HG02884 (cell line): ENCODE measurements around the gene BCHE.

ENCODE experiments used
- ATAC-seq: cut with Tn5 transposase; IDR thresholded peaks from one replicate; pipeline ENCODE4 v1.9.1; 2021; ENCODE audit warnings: mild to moderate bottlenecking, moderate library complexity; ENCODE audit not compliant: unreplicated experiment

Gene BCHE

GRCh38 chr3:165754219-165755007 is 82.8 kb downstream of the BCHE start:
- ATAC-seq: no peak

DNA sequence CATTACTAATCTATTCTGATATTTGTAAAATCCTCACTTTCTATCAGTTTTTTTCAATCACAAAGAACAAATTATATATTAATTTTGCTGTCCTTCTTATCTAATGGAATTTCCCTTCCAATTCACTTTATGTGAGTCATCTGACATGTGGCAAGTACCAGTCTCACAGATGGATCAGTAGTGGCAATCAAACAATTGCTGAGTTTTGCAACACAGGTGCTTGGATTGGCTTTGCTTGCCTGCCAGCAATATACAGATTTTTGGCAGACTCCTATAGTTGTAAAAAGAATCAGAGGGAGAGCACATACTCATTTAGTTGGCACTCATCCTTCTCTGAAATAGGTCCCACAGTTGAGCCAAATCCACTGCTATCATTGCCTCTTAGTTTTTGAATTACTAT is 83.7 kb downstream of the BCHE start:
- ATAC-seq: no peak

DNA sequence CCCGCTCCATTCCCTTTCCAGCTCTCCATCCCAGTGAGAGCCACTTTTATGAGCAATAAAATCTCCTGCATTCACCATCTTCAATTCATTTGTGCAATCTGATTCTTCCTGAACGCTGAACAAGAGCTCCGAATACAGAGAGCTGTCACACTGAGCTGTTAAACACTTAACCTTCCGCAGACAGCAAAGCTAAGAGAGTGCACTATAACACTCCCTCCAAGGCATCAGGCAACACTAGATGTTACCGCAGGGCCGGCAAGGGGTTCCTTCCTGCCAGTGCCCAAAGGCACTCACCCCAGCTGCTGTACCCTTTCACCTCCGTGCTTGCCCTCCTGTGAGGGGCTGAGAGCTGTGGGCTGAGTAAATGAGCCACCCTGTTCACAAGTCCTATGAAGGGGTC is 85.6 kb downstream of the BCHE start:
- no peak for ATAC-seq

DNA sequence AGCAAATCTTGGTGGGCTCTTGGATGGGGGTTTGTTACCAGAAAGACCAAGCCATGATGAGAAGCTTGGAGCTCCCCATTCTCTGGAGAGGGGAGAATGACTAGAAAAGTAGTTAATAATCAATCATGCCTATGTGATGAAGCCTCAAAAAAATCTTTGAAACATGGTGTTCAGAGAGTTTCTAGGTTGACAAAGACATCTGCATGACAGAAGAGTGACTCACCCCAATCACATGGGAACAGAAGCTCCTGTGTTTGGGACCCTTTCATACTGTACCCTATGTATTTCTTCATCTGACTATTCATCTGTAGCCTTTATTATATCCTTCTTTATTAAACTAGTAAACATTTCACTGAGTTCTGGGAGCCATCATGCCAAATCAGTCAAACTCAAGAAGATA is 87.4 kb downstream of the BCHE start:
- ATAC-seq: no peak

DNA sequence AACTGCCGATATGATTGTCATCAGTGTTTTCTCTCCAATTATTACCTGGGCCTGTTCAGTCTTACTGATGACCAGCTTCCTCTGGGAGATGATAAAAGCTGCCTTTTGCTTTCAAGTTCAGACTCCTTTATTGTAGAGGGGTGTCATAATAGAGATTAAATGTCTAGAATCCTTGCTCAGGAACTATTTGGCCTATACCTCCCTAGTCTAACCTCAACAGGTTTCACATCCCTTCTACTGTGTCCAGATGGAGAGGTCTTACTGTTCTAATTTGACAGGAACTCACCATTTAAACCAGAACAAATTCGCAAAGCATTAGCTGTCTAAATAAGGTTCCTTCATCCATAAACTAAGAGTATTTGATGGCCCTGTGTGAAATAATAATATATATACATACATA is 88.0 kb downstream of the BCHE start:
- ATAC-seq: no peak

DNA sequence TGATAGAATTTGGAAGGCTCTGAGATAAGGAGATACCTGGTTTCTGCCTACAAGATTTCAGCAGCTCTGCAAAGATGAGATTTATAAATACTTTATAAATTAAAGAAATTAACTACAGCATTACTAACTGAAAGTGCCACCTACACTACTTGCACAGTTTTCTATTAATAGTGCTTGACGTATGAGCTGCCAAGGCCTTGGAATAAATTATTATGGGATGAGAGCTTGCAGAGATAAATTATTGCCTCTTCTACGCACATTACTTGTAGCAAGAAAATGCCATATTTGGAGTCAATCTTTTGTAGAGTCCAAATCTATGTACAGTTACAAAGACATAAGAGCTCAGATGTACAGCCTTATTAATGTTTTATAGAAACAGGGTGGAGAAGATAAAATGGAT is 89.1 kb downstream of the BCHE start:
- no peak for ATAC-seq

DNA sequence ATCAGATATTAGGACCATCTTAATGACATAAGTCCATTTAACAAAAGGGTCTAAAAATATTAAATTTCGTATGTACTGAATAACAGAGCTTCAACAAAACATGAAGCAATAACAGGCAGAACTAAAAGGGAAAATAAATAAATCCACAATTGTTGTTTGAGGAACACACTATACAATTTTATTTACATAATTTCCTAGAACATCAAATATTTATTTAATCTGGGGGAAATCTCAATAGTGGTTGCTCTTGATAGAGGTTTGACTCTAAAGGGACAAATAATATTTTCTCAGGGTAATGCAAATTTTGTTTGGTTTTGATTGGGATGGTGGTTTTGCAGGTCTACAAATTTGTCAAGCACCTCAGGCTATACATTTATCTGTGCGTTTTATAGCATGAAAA is 90.3 kb downstream of the BCHE start:
- no peak for ATAC-seq

- ATAC-seq: no peak
Observed at GRCh38 chr3:165744025-165744424, 93.2 kb downstream of the BCHE start.

GRCh38 chr3:165742351-165742750 is 94.9 kb downstream of the BCHE start:
- no peak for ATAC-seq

DNA sequence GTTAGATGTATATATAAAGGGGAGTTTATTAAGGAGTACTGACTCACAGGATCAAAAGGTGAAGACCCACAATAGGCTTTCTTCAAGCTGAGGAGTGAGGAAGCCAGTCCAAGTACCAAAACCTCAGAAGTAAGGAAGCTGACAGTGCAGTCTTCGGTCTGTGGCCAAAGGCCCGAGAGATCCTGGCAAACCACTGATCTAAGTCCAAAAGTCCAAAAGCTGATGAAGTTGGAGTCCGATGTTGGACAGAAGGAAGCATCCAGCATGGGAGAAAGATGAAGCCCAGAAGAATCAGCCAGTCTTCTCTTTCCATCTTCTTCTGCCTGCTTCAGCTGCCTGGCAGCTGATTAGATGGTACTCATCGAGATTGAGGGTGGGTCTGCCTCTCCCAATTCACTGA is 107.5 kb downstream of the BCHE start:
- ATAC-seq: no peak

- no peak for ATAC-seq
Observed at GRCh38 chr3:165728924-165729323, 108.3 kb downstream of the BCHE start.

DNA sequence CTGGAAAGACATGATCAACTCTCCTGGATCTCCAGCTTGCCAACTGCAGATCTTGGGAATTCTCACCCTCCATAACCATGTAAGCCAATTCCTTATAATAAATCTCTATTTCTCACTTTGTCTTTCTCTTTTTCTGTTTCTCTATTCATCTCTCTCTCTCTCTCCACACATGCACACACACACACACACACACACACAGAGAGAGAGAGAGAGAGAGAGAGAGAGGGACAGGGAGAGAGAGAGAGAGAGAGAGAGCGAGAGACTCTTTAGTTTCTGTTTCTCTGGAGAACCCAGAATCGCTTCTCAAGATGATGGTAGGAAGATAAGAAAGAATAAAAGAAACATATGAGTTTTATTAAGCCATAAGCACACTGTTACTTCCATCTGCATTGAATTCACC is 111.9 kb downstream of the BCHE start:
- ATAC-seq: no peak
